ENCODE results near the gene RBM4.
A peak's percentile ranks its signal among the peaks of the same experiment; 100 is the strongest.

Gene RBM4

GRCh38 chr11:66693356-66694055, 55.0 kb downstream of the RBM4 start:
- Mint-ChIP-seq H3K4me1 (no peaks in the 10 kb centered on the region), H3K9me3 (no peaks in the 10 kb centered on the region), H3K36me3 (no peaks in the 10 kb centered on the region), H3K4me3 (no peak overlapping the region), H3K27ac (no peak overlapping the region), H3K27me3 (peaks cover 15% of the 10 kb centered on the region)
- CTCF ChIA-PET: interaction anchor here (0.6 to 6.2 kb wide), 8 partner anchors 8 to 284 kb away, joined by 3 to 47 read pairs (median 4); no protein-coding TSS in a partner anchor
- no peak for DNase-seq

GRCh38 chr11:66694056-66694410, 55.5 kb downstream of the RBM4 start:
- no peaks in the 10 kb centered on the region for H3K9me3 Mint-ChIP-seq
- no peak overlapping the region for H3K27ac Mint-ChIP-seq

GRCh38 chr11:66694732-66695207, 56.3 kb downstream of the RBM4 start:
- no peaks in the 10 kb centered on the region for H3K36me3 Mint-ChIP-seq
- CTCF ChIA-PET: interaction anchor here (0.6 to 6.2 kb wide), 14 partner anchors 29 to 377 kb away, joined by 3 to 47 read pairs (median 5); no protein-coding TSS in a partner anchor
- no peaks in the 10 kb centered on the region for H3K4me1 Mint-ChIP-seq
- peaks cover 8% of the 10 kb centered on the region for H3K27me3 Mint-ChIP-seq
- DNase-seq: peak; percentile 90
- no peaks in the 10 kb centered on the region for H3K9me3 Mint-ChIP-seq
- H3K27ac Mint-ChIP-seq: peak overlapping the region; percentile 12
- no peak overlapping the region for H3K4me3 Mint-ChIP-seq

More at GRCh38 chr11:66694056-66694410, 55.5 kb downstream of the RBM4 start:
- Mint-ChIP-seq H3K4me3 (no peak overlapping the region), H3K4me1 (no peaks in the 10 kb centered on the region), H3K36me3 (no peaks in the 10 kb centered on the region), H3K27me3 (peaks cover 13% of the 10 kb centered on the region)
- no peak for DNase-seq
- CTCF ChIA-PET: interaction anchor here (0.6 to 6.2 kb wide), 5 partner anchors 8 to 285 kb away, joined by 3 to 47 read pairs (median 4); no protein-coding TSS in a partner anchor
